Dendritic cell treated with granulocyte-macrophage colony-stimulating factor and Interleukin-4, amounts not matched to agents 40 ng/mL and 50 ng/mL, for 4 days (primary cell): ENCODE measurements around the gene FAM237A.

Experiments used
- H3K27ac Mint-ChIP-seq: one replicate; pipeline ENCODE4 v1.8.0; 2022; ENCODE audit warnings: mild to moderate bottlenecking, mixed read lengths
- H3K27me3 Mint-ChIP-seq: one replicate; pipeline ENCODE4 v1.8.0; 2022; ENCODE audit warnings: mild to moderate bottlenecking, mixed read lengths
- H3K36me3 Mint-ChIP-seq: one replicate; pipeline ENCODE4 v1.8.0; 2022; ENCODE audit warnings: low read depth, mixed read lengths
- H3K4me1 Mint-ChIP-seq: one replicate; pipeline ENCODE4 v1.8.0; 2022; ENCODE audit warnings: low read depth, mixed read lengths
- H3K4me3 Mint-ChIP-seq: one replicate; pipeline ENCODE4 v1.8.0; 2022; ENCODE audit warnings: mild to moderate bottlenecking, moderate library complexity, mixed read lengths
- H3K9me3 Mint-ChIP-seq: one replicate; pipeline ENCODE4 v1.8.0; 2022; ENCODE audit warnings: mixed read lengths
- intact Hi-C: fragments of 100-400 bp; cut with micrococcal nuclease; formaldehyde crosslinking; loops from one replicate; pipeline ENCODE4 v1.15.0; 2022

Gene FAM237A

DNA sequence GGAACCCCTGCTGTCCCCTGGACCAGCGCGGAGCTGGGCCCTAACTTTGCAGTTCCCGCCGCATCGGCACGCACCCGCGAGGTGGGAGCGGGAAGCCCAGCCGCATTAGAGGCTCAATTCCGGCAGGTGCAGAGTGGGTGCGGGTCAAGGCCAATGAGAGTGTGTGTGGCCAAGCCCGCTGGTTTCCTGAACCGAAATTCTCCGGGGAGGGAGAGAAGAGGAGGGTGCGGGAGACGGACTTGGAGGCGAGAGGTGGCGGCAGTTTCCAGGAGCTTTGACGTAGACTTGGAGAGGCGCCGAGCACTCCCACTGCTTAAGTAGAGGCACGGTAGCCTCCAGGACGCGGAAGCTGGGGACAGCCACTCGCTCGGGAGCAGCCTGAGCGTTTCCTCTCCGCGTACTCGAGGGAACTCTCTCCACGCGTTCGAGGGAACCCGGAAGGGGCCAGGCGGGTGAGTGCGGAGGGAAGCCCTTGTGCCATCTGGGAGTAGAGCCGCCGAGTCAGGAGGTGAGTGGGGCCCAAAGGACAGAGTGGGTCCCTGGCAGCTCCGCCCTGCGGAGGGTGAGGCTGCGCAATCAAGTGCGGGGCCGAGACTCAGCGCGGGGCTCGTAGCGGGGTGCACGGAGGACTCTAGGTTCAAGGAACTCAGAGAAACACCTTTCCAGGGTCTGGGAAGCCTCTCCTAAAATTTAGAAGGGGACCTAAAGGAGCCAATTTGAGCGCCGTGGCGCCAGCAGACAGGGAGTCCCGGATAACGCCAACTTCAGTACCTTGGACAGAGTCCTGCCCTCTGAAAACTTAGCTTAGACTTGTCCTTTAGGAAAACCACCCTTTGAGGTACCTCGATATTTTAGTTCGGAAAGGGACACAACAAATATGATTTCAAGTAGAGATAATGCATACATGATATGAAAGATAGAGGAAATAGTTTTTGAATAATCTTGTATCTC is at the start of gene FAM237A:
TSS of gene FAM237A (plus strand) at position 413 of the 951 bp plus-strand sequence. CDS start 1,750 bp downstream, outside the sequence.
- Mint-ChIP-seq H3K4me1 (no peaks in the 10 kb centered on the region), H3K27me3 (peaks cover 6% of the 10 kb centered on the region), H3K9me3 (no peaks in the 10 kb centered on the region), H3K27ac (no peak within 1 kb of the TSS), H3K4me3 (no peak within 1 kb of the TSS), H3K36me3 (no peaks in the 10 kb centered on the region)
- intact Hi-C loops, result no loop called here

DNA sequence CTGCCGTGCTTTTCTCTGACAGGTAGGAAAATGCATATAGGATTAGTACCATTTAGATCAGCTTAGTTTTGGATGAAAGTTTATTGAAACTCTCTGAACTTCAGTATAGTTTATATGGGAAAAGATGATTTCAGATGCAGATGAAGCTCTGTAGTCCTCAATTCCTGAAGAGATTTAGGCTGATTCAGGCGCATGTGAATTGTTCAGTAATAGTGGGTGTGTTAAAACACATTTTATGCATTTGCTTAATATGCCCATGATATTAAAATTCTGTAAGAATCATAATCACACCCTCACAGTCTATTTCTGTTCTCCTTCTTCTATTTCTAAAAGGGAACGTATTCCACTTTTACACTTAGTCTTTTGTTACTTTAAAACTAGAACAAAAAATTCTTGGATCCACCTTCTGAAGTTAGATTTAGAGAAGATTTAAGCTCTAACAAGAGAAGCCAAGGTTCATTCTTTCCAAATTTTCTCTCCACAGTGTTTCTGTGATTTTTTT is 44.5 kb upstream of the FAM237A start:
- H3K27ac Mint-ChIP-seq, result no peak overlapping the region
- H3K4me3 Mint-ChIP-seq, result no peak overlapping the region
- no peaks in the 10 kb centered on the region for H3K36me3 Mint-ChIP-seq
- H3K27me3 Mint-ChIP-seq, result no peaks in the 10 kb centered on the region
- intact Hi-C loops, result no loop called here
- H3K9me3 Mint-ChIP-seq, result no peaks in the 10 kb centered on the region
- no peaks in the 10 kb centered on the region for H3K4me1 Mint-ChIP-seq

DNA sequence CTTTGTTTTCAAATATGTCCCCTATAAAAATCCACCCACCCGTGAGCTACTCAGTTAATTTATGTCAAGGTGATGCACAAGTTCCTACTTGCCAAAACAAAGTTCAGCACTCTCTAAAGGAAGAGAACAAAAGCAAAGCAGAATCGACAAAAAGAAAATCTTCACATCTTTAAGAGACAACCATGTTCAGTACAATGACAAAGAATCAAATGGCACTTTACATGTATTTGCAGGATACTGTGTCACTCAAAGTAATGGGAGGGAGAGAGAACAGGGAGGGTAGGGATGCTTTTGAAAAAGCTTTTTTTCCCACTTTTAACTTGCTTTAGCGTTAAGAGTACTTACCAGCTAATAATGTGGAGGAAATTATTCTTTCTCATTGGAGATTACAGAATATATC is 39.0 kb upstream of the FAM237A start:
- intact Hi-C loops, result no loop called here
- no peaks in the 10 kb centered on the region for H3K36me3 Mint-ChIP-seq
- no peaks in the 10 kb centered on the region for H3K9me3 Mint-ChIP-seq
- no peak overlapping the region for H3K27ac Mint-ChIP-seq
- no peak overlapping the region for H3K4me3 Mint-ChIP-seq
- no peaks in the 10 kb centered on the region for H3K4me1 Mint-ChIP-seq
- H3K27me3 Mint-ChIP-seq, result no peaks in the 10 kb centered on the region

DNA sequence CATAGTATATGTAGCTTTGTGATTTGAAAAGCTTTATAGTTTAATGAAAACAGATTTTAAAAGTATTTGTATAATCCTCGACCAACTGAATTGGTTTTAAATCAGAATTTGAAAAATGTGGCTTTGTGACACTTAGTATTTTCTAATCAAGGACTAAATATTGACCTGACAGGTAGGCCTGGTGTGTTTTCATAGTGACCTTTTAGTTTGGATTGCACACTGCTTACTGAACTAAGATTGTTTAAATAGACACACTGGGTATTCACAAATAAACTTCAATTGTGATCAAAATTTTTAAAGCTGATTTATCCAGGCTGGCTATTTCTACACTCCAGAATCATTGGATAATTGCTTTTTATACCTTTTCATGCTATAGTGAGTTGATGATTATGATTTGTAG is 31.8 kb upstream of the FAM237A start:
- H3K9me3 Mint-ChIP-seq, result no peaks in the 10 kb centered on the region
- H3K27ac Mint-ChIP-seq, result no peak overlapping the region
- no peaks in the 10 kb centered on the region for H3K36me3 Mint-ChIP-seq
- intact Hi-C loops, result no loop called here
- H3K27me3 Mint-ChIP-seq, result no peaks in the 10 kb centered on the region
- H3K4me3 Mint-ChIP-seq, result no peak overlapping the region
- H3K4me1 Mint-ChIP-seq, result peaks cover 9% of the 10 kb centered on the region

DNA sequence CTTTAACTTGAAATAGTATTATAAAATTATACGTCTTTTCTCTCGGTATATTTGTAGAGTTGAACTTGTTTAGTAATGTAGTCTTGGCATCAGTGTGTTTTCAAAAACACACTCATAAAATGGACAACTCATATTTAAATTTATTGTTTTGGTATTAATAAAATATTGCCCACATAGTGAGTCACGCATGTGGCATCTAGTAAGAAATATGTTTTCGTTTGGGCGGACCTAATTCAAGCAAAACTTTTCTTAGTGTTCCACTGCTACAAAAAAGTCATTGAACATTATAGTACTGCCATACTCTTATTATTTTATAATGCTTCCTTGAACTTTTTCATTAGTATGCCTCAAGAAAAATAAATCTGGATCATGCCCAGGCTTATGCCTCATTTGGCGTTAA is 31.1 kb upstream of the FAM237A start:
- no peaks in the 10 kb centered on the region for H3K9me3 Mint-ChIP-seq
- H3K27me3 Mint-ChIP-seq, result no peaks in the 10 kb centered on the region
- H3K4me3 Mint-ChIP-seq, result no peak overlapping the region
- H3K4me1 Mint-ChIP-seq, result peaks cover 9% of the 10 kb centered on the region
- H3K36me3 Mint-ChIP-seq, result no peaks in the 10 kb centered on the region
- intact Hi-C loops, result no loop called here
- no peak overlapping the region for H3K27ac Mint-ChIP-seq

DNA sequence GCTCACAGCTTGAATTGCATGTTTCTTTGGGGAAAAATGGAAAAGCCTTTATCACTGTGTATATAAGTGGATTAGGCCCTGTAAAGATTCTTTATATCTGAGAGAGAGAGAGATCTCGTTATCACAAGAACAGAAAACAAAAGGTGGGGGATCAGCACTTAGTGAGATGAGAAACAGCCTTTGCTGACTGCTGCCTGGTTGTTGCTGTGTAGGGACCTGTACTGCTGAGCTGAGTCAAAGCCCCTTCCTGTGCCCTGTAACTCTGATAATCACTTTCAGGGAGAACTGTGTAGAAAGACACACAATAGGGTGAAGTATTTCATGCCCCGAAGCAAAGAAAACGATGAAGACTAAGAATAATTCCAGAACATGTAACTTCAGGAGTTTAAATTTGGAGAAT is 30.6 kb upstream of the FAM237A start:
- Mint-ChIP-seq H3K27me3 (no peaks in the 10 kb centered on the region), H3K9me3 (no peaks in the 10 kb centered on the region), H3K36me3 (no peaks in the 10 kb centered on the region), H3K4me1 (peaks cover 9% of the 10 kb centered on the region), H3K27ac (no peak overlapping the region), H3K4me3 (no peak overlapping the region)
- intact Hi-C loops, result no loop called here

DNA sequence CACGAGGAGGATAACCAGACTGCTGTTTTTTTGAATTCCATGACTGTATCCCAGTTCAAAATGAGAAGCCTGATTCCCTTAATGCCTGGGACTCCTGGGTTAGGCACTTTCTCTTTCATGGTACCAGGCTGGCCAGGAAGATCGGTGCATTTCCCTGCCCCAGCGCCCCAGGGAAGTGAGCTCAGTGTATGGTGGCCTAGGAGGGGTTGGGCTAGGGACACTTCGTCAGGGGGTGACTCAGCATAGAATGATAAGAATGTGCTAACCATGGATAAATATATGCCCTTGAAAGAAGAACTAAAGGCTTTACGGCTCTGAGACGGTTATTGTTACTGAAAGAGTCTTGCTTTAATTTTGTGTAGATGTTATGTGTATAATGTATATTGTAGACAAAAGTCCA is 27.5 kb upstream of the FAM237A start:
- intact Hi-C loops, result no loop called here
- Mint-ChIP-seq H3K27ac (no peak overlapping the region), H3K4me1 (peaks cover 2% of the 10 kb centered on the region), H3K9me3 (no peaks in the 10 kb centered on the region), H3K27me3 (no peaks in the 10 kb centered on the region), H3K36me3 (no peaks in the 10 kb centered on the region), H3K4me3 (no peak overlapping the region)

DNA sequence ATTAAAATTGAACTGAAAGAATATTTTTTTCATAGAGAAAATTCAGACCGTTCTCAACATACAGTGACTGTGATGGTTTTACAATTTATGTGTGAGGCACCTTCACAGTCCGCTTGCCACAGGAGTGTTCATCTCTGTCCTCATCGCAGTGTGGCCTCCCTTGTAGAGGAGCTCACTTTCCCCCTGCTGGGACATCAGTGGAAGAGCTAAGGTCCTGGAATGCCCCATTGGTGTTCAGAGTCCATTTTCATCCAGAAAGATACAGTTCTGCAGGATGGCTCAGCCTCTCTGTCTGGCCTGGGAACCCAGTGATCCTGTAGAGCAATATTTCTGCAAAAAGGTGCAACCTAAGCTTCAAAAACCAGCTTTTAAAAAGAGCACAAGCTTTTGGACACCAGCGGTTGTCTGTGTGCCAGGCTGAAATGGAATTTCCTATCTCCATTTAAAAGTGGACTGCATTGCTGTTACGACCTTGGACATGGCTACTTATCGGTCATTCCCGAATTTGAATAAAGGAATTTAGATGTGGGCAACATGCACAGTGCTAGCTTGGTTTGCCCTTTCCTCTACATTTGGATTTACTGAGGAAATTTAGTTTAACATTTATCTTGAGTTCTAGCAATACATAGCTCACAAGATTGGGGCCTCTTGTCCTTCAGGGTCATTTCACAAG is 26.7 kb upstream of the FAM237A start:
- no peak overlapping the region for H3K4me3 Mint-ChIP-seq
- no peaks in the 10 kb centered on the region for H3K36me3 Mint-ChIP-seq
- H3K4me1 Mint-ChIP-seq, result no peaks in the 10 kb centered on the region
- H3K27ac Mint-ChIP-seq, result no peak overlapping the region
- H3K9me3 Mint-ChIP-seq, result no peaks in the 10 kb centered on the region
- no peaks in the 10 kb centered on the region for H3K27me3 Mint-ChIP-seq
- intact Hi-C loops, result no loop called here

DNA sequence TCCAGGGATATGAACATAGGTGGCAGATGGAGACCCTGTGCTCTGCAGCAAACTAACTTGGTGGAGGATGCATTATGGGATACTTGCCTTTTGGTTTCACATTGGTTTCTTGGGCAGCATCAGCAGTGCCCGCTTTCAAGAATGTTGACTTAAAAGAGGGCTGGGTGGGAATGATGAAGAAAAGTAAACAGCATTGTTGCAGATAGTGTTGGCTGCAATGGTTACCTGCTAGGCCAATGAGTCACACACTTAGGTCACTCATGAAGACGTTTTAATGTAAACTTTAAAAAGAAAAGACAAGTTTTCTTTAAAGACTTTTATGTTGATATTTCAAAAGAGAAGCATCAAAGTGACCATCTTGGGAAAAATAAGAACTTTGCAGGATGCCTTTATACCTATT is 26.1 kb upstream of the FAM237A start:
- H3K4me3 Mint-ChIP-seq, result no peak overlapping the region
- intact Hi-C loops, result no loop called here
- no peaks in the 10 kb centered on the region for H3K27me3 Mint-ChIP-seq
- H3K9me3 Mint-ChIP-seq, result no peaks in the 10 kb centered on the region
- no peaks in the 10 kb centered on the region for H3K4me1 Mint-ChIP-seq
- H3K36me3 Mint-ChIP-seq, result no peaks in the 10 kb centered on the region
- H3K27ac Mint-ChIP-seq, result no peak overlapping the region

DNA sequence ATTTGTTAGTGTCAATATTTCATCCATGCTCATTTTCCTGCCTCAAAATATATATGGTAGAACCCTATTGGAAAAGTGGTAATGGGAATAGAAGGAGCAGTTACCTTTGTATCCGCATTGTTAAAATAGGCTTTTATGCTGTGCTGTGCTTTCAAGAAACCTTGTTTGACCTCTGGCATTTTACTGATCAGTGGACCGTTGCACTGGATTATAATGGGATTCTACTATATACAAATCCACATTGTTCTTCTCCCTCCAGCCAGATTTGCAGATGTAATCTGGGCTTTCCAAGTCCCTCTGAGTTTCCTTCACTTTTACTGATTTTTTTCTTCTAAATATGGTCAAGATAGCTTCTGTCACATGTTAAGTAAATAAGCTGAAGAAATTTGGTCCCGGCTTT is 23.3 kb upstream of the FAM237A start:
- Mint-ChIP-seq H3K27ac (no peak overlapping the region), H3K4me1 (no peaks in the 10 kb centered on the region), H3K27me3 (no peaks in the 10 kb centered on the region), H3K36me3 (no peaks in the 10 kb centered on the region), H3K4me3 (no peak overlapping the region), H3K9me3 (no peaks in the 10 kb centered on the region)
- intact Hi-C loops, result no loop called here

DNA sequence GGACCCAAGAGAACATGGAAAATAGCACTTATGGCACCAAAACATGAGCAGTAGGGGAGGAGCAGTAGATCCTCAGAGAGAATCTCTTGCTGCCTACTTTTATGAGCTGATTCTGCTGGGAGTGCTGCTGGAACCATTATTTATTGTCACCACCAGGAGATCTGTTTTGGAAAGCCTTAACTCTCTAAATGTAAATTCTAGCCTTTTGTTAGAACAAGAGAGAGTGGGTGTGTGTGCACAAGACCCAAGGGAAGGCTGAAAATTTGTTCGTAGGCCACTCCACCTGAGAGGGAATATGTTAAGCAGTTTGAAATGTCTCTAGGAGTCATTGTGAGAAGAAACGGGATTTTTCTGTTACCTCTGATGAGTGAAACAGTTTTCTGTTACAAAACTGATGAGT is 16.2 kb upstream of the FAM237A start:
- intact Hi-C loops, result no loop called here
- H3K4me3 Mint-ChIP-seq, result no peak overlapping the region
- no peaks in the 10 kb centered on the region for H3K4me1 Mint-ChIP-seq
- no peaks in the 10 kb centered on the region for H3K9me3 Mint-ChIP-seq
- no peaks in the 10 kb centered on the region for H3K36me3 Mint-ChIP-seq
- H3K27ac Mint-ChIP-seq, result no peak overlapping the region
- peaks cover 1% of the 10 kb centered on the region for H3K27me3 Mint-ChIP-seq

DNA sequence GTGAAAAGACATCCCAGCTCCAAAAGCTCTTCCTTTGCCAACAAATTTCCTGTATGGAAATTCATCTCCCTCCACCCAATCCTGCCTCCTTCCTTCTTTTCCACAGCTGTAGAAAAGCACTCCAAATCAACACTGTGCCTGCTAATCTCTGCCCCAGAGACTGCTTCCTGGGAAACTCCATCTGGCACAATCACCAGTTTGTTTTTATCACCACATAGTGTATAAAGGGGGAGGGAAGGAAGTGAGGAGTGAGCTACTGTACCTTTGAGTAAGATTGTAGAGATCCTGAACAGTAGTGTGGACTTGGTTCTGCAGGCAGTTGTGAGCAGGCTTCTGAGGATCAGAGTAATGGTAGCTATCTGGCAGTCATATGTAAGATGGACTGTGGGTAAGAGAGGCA is 14.7 kb upstream of the FAM237A start:
- H3K27me3 Mint-ChIP-seq, result peaks cover 1% of the 10 kb centered on the region
- no peak overlapping the region for H3K27ac Mint-ChIP-seq
- H3K9me3 Mint-ChIP-seq, result no peaks in the 10 kb centered on the region
- no peaks in the 10 kb centered on the region for H3K4me1 Mint-ChIP-seq
- no peak overlapping the region for H3K4me3 Mint-ChIP-seq
- intact Hi-C loops, result no loop called here
- H3K36me3 Mint-ChIP-seq, result no peaks in the 10 kb centered on the region

DNA sequence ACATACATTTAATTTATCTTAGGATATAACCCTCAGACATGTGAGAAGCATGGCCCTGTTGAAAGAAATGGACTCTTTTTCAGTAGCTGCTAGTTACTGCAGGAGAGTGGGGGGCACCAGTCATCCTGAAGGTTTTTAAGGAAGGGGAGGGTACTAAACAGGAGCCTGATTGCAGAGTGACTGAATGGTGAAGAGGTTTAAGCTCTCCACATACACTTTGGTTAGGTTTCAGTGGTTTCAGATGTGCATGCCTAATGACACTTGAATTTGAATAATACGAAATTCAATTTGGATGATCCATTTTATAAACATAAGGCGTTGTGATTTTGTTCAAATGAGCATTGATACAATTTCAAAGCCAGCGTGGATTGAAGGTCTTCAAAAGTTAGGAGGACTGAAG is 10.9 kb upstream of the FAM237A start:
- Mint-ChIP-seq H3K27me3 (peaks cover 3% of the 10 kb centered on the region), H3K27ac (no peak overlapping the region), H3K4me3 (no peak overlapping the region), H3K36me3 (no peaks in the 10 kb centered on the region), H3K4me1 (no peaks in the 10 kb centered on the region), H3K9me3 (no peaks in the 10 kb centered on the region)
- intact Hi-C loops, result no loop called here

DNA sequence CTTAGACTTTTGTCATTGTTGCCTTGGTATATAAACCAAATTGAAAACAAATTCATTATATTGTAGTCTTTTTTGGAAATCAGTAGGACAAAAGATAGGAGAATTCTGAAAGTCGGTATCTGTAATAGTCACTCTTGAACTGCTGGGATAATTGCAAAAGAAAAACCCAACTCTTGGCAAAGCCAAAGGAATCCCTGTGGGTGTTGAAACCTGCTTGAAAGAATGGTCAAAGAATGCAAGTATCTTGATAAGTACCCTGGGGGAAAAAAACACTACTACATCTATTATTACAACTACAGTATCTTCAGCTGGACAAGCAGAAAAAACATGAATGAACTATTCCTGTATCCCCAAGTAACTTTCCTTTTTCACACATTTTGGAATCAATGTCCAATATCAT is 7.3 kb upstream of the FAM237A start:
- intact Hi-C loops, result no loop called here
- H3K36me3 Mint-ChIP-seq, result no peaks in the 10 kb centered on the region

More for the DNA sequence above, 7.3 kb upstream of the FAM237A start:
- H3K27me3 Mint-ChIP-seq, result peaks cover 1% of the 10 kb centered on the region
- H3K27ac Mint-ChIP-seq, result no peak overlapping the region
- no peaks in the 10 kb centered on the region for H3K9me3 Mint-ChIP-seq
- no peak overlapping the region for H3K4me3 Mint-ChIP-seq
- no peaks in the 10 kb centered on the region for H3K4me1 Mint-ChIP-seq
